GM12874 (cell line): ENCODE data around the gene STX16.

ENCODE experiments used
- TF ChIP-seq, protein P1 (sequence below): IDR thresholded peaks from 2 replicates; pipeline ENCODE4 v1.5.1; 2011; ENCODE audit warnings: low read depth, mild to moderate bottlenecking, control low read depth, low read length, moderate library complexity; ENCODE audit not compliant: insufficient read depth

The STX16 gene

DNA sequence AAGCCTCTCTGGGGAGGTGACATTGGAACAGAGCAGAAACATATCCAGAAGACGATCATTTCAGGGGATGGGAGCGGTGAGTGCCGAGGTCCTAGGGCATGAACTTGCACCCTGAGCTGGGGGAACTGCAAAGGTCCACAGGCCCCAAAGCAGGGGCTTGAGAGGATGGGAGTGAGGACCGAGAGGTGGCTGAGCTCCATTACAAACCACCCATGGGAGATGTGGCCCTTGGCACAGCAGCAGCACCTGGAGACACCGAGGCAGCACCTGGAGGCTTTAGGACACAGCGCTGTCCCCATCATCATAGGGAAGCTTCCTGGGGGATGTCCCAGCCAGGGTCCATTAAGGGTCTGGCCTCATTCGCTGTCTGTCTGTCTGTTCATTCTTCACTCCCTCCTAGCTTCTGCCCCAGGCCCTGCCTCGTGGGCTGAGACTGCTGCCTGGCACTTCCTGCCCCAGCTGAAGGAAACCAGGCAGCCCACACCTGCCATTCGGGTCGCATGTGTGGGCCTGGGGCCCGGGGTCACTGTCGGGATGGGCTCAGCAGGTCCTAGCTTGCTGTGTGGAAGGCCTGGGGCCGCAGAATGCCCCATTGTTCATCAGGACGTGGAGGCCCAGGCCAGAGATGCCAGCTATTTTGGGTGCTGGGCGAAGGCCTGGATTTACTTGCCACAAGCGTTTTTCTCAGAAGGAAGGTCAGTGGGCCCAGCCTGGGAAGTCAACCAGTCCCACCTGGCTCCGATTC is 42.8 kb upstream of the STX16 start:
- TF ChIP-seq, protein P1, sequence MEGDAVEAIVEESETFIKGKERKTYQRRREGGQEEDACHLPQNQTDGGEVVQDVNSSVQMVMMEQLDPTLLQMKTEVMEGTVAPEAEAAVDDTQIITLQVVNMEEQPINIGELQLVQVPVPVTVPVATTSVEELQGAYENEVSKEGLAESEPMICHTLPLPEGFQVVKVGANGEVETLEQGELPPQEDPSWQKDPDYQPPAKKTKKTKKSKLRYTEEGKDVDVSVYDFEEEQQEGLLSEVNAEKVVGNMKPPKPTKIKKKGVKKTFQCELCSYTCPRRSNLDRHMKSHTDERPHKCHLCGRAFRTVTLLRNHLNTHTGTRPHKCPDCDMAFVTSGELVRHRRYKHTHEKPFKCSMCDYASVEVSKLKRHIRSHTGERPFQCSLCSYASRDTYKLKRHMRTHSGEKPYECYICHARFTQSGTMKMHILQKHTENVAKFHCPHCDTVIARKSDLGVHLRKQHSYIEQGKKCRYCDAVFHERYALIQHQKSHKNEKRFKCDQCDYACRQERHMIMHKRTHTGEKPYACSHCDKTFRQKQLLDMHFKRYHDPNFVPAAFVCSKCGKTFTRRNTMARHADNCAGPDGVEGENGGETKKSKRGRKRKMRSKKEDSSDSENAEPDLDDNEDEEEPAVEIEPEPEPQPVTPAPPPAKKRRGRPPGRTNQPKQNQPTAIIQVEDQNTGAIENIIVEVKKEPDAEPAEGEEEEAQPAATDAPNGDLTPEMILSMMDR = no peak

DNA sequence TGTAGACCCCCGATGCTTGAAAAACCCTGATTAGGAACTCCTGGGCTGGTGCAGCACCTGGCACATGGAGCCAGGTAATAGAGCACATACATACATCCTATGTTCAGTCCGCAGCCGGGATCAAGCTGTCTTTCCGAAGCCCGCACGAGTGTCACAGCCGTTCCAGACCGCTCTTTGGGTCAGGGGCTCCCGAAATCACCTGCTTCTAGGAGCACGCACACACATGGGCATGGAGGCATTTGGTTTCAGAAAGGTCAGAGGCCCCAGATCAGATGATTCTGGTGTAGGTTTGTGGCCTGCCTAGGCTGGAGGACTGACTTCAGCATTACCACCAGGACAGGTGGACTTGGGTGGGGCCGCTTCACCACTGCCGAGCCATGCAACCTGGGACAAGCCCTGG is 42.1 kb upstream of the STX16 start:
- TF ChIP-seq, protein P1 = no peak

DNA sequence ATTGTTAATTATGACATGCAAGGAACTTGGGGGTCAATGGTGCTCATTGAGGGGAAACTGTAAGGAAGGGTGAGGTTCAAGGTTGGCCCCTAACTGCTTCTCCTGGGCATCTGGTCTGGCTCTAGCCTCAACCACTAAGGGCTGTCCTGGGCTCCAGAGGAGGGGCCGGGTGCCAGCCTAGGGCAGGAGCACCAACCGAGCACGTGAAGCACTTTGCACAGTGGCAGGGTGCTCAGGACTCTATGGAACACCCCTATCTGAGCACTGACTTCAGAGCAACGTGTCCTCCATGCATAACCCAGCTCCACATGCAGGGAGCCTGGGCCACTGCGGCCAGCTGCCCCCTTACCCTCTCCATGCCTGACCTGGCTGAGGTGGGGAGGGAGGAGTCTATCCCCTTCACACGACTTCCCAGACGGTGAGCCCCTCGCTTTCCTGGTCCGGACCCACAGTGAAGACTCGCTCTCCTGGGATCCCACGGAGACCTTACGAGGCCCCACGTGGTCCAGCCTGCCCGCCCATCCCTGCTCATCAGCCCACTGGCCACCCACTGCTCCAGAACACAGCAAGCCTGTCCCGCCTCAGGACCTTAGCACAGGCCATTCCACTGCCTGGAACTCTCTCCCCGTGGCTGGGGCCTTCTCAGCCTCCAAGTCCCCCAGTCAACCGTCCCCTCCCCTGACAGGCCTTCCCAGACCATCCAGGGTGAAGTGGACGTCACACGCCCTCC is 40.8 kb upstream of the STX16 start:
- TF ChIP-seq, protein P1 = no peak

DNA sequence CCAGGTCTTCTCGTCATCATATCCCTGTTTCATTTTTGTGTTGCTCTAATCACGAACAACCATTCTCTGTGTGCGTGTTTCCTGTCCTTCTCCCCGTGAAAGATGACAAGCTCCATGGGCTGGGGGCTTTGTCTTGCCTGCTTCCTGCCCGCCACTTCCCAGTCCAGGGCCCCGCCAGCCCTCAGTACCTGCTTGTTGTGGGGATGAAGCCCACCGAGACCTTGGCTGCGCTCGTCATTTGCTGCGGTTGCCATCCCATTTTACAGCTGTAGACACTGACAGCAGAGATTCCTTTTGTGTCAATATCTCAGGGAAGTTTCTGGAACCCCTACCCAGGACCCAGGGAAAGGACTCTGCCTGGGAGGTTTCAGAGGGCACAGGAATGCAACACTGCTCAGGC is 40.3 kb upstream of the STX16 start:
- TF ChIP-seq, protein P1 = no peak

DNA sequence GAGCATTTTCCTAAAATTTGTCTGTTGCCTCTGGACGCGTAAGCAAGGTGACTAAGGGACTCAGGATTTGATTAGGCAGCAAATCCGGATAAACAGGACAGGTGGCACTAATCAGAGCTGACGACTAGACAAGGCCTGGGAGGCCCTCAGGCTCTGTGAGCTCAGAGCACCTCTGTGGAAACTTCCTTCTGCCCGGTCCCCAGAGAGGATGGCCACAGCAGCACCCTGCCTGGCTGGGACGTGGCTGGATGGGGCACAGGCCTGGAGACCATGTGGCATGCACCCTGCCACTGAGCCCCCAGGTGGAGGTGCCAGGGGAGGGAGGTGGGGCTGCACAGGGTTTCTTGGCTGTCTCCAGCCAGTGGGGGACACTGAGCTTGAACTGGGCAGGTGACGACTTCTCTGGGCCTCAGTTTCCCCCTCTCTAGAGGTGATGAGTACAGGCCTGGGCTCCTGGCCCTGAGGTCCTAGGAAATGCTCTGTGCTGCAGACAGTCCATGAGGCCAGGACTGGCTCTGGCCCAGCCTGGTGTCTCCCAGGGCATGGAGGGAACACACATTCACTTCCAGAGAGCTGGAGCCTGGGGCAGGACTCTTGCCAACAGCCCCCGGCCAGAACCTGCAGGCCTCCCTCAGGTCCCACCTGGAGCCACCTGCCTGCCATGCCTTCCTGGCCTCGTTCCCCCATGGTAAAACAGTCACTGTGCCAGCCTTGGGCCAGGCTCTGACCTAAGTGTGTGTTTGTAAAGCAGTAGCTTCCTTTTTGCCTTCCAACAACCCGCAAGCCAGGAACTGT is 39.6 kb upstream of the STX16 start:
- TF ChIP-seq, protein P1 = no peak

DNA sequence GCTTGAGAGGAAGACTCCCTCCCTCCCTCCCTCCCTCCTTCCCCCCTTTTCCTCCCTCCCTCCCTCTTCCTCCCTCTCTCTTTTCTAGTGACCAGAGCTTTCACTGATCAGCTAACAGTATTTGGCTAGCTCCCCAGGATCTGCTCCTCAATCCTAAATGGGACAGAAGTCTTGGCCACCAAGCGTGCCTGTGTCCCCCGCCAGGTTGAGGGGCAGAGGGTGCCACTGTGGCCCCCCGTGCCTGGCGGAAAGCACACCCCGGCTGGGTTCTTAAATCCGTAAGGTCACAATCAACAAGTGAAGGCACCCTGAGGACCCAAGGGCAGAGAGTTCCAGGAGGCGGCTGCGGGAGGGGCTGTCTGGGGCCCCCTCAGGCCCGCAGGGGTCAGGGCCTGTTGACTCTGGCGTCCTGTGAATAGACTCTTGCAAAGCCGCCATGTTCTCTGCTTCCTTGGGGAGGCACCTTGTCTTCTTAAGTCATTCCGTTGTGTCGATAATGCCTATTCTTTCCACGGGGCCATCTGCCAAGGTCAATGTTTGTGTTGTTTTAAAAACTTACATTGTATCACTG is 38.9 kb upstream of the STX16 start:
- TF ChIP-seq, protein P1 = no peak
